Astrocyte (in vitro differentiated cells and primary cell): ENCODE measurements around the gene HNRNPA0. TPM values are rescaled to one million over a fixed set of nuclear protein-coding genes. Genes with fewer than 3 reads are reported as not detected.
A peak's percentile ranks its signal among the peaks of the same experiment; 100 is the strongest.

Source experiments
- DNase-seq: peaks from one replicate; pipeline ENCODE4 v3.0.0-alpha.2; 2010; ENCODE audit warnings: low read depth
- FAIRE-seq: peaks from 2 replicates; lab custom pipeline; 2011; peaks lifted over from hg19 to GRCh38; lab: Jason Lieb, UNC
- H2AFZ ChIP-seq: 2 replicates; pipeline ENCODE4 v1.6.0; 2012; ENCODE audit warnings: low read depth, low read length, inconsistent platforms
- H3K27ac ChIP-seq: 2 replicates; pipeline ENCODE4 v1.5.1; 2011; ENCODE audit warnings: low read depth, low read length, inconsistent platforms
- H3K27me3 ChIP-seq: 2 replicates; pipeline ENCODE4 v1.6.0; 2011; ENCODE audit warnings: low read length, inconsistent platforms; ENCODE audit not compliant: insufficient read depth
- H3K36me3 ChIP-seq: 2 replicates; pipeline ENCODE4 v1.5.1; 2011; ENCODE audit warnings: low read length, inconsistent platforms; ENCODE audit not compliant: insufficient read depth
- H3K4me1 ChIP-seq: 2 replicates; pipeline ENCODE4 v1.5.1; 2011; ENCODE audit warnings: low read length, inconsistent platforms; ENCODE audit not compliant: insufficient read depth
- H3K4me2 ChIP-seq: 2 replicates; pipeline ENCODE4 v1.6.0; 2012; ENCODE audit warnings: low read length, inconsistent platforms
- H3K4me3 ChIP-seq: 2 replicates; pipeline ENCODE4 v1.5.1; 2011; ENCODE audit warnings: low read depth, mild to moderate bottlenecking, low read length, inconsistent platforms; ENCODE audit not compliant: insufficient read depth
- H3K79me2 ChIP-seq: 2 replicates; pipeline ENCODE4 v1.6.0; 2012; ENCODE audit warnings: mild to moderate bottlenecking, low read length, inconsistent platforms; ENCODE audit not compliant: insufficient read depth
- H3K9ac ChIP-seq: 2 replicates; pipeline ENCODE4 v1.6.0; 2012; ENCODE audit warnings: mild to moderate bottlenecking, low read length, inconsistent platforms
- H3K9me3 ChIP-seq: 2 replicates; pipeline ENCODE4 v1.5.1; 2012; ENCODE audit warnings: low read depth, mild to moderate bottlenecking, low read length, inconsistent platforms; ENCODE audit not compliant: insufficient read depth
- H4K20me1 ChIP-seq: 2 replicates; pipeline ENCODE4 v1.6.0; 2012; ENCODE audit warnings: low read length, inconsistent platforms; ENCODE audit not compliant: insufficient read depth
- H3K27ac Mint-ChIP-seq: one replicate; pipeline ENCODE4 v1.8.0; 2021; ENCODE audit warnings: mild to moderate bottlenecking, mixed read lengths; ENCODE audit not compliant: unreplicated experiment
- H3K27me3 Mint-ChIP-seq: one replicate; pipeline ENCODE4 v1.8.0; 2021; ENCODE audit warnings: low read depth, mixed read lengths; ENCODE audit not compliant: unreplicated experiment
- H3K36me3 Mint-ChIP-seq: one replicate; pipeline ENCODE4 v1.8.0; 2021; ENCODE audit warnings: low read depth, mixed read lengths; ENCODE audit not compliant: unreplicated experiment
- H3K4me1 Mint-ChIP-seq: one replicate; pipeline ENCODE4 v1.8.0; 2021; ENCODE audit warnings: low read depth, mixed read lengths; ENCODE audit not compliant: unreplicated experiment
- H3K4me3 Mint-ChIP-seq: one replicate; pipeline ENCODE4 v1.8.0; 2021; ENCODE audit warnings: mild to moderate bottlenecking, moderate library complexity, mixed read lengths; ENCODE audit not compliant: unreplicated experiment
- H3K9me3 Mint-ChIP-seq: one replicate; pipeline ENCODE4 v1.8.0; 2021; ENCODE audit warnings: mild to moderate bottlenecking, mixed read lengths; ENCODE audit not compliant: unreplicated experiment
- CTCF ChIP-seq: IDR thresholded peaks from 2 replicates; pipeline ENCODE4 v1.5.1; 2011; ENCODE audit warnings: low read depth, mild to moderate bottlenecking, inconsistent platforms, low read length, moderate library complexity; ENCODE audit not compliant: insufficient read depth
- EZH2 ChIP-seq: IDR thresholded peaks from 2 replicates; pipeline ENCODE4 v1.6.1; 2012; ENCODE audit warnings: mild to moderate bottlenecking, low read length, inconsistent platforms; ENCODE audit not compliant: insufficient read depth
- total RNA-seq: library from RNA; stranded (reverse); gene quantifications from 2 replicates; pipeline ENCODE4 v1.2.1, GENCODE V29; 2021

HNRNPA0 gene
- total RNA-seq, 1 donor from 2014 or later, result 29.5 TPM

GRCh38 chr5:137737349-137738131 is 16.6 kb downstream of the HNRNPA0 start:
- Mint-ChIP-seq H3K4me3 (no peak overlapping the region), H3K4me1 (peaks cover 5% of the 10 kb centered on the region), H3K27ac (no peak overlapping the region), H3K36me3 (no peaks in the 10 kb centered on the region), H3K27me3 (peaks cover 2% of the 10 kb centered on the region), H3K9me3 (peaks cover 9% of the 10 kb centered on the region)
- no peak for FAIRE-seq
- H4K20me1 ChIP-seq, result no peaks in the 10 kb centered on the region
- no peak overlapping the region for H3K4me3 ChIP-seq
- H3K27me3 ChIP-seq, result no peaks in the 10 kb centered on the region
- peak; percentile 50 for DNase-seq
- no peak overlapping the region for H3K9ac ChIP-seq
- H3K4me1 ChIP-seq, result peaks cover 22% of the 10 kb centered on the region
- H3K79me2 ChIP-seq, result no peaks in the 10 kb centered on the region
- no peak overlapping the region for H3K27ac ChIP-seq
- no peaks in the 10 kb centered on the region for H3K9me3 ChIP-seq
- no peaks in the 10 kb centered on the region for H3K36me3 ChIP-seq
- H3K4me2 ChIP-seq, result peak overlapping the region; percentile 19
- H2AFZ ChIP-seq, result no peak overlapping the region
- TF ChIP-seq CTCF (no peak), EZH2 (no peak)

GRCh38 chr5:137736496-137736895 is 17.7 kb downstream of the HNRNPA0 start:
- H3K4me2 ChIP-seq, result no peak overlapping the region
- H3K27ac ChIP-seq, result no peak overlapping the region

More at GRCh38 chr5:137736496-137736895, 17.7 kb downstream of the HNRNPA0 start:
- no peaks in the 10 kb centered on the region for H3K79me2 ChIP-seq
- no peaks in the 10 kb centered on the region for H3K36me3 Mint-ChIP-seq
- H3K27me3 Mint-ChIP-seq, result no peaks in the 10 kb centered on the region
- no peak for FAIRE-seq
- TF ChIP-seq EZH2 (no peak), CTCF (no peak)
- peaks cover 10% of the 10 kb centered on the region for H3K4me1 Mint-ChIP-seq
- no peak overlapping the region for H3K27ac Mint-ChIP-seq
- H3K4me3 Mint-ChIP-seq, result no peak overlapping the region
- no peak overlapping the region for H3K4me3 ChIP-seq
- H3K9me3 ChIP-seq, result no peaks in the 10 kb centered on the region
- no peaks in the 10 kb centered on the region for H4K20me1 ChIP-seq
- no peak for DNase-seq
- peaks cover 22% of the 10 kb centered on the region for H3K4me1 ChIP-seq
- no peak overlapping the region for H3K9ac ChIP-seq
- H3K27me3 ChIP-seq, result no peaks in the 10 kb centered on the region
- H3K36me3 ChIP-seq, result no peaks in the 10 kb centered on the region
- peaks cover 9% of the 10 kb centered on the region for H3K9me3 Mint-ChIP-seq
- no peak overlapping the region for H2AFZ ChIP-seq
